K562 (cell line): ENCODE results near the gene CEBPE. TPM values are rescaled to one million over a fixed set of nuclear protein-coding genes. Genes with fewer than 3 reads are reported as not detected.
A peak's percentile ranks its signal among the peaks of the same experiment; 100 is the strongest.

Experiments used
- BCOR ChIP-seq: fragments of 450-650 bp; IDR thresholded peaks from 2 replicates; pipeline ENCODE4 v1.6.1; 2016
- CC2D1A ChIP-seq: fragments of 450-650 bp; IDR thresholded peaks from 2 replicates; pipeline ENCODE4 v1.6.1; 2017; ENCODE audit warnings: mild to moderate bottlenecking
- E2F1 ChIP-seq: sonication (generic); formaldehyde crosslinking; IDR thresholded peaks from 2 replicates; pipeline ENCODE4 v1.8.1; 2023; ENCODE audit warnings: mild to moderate bottlenecking, missing genetic modification reagents, moderate library complexity
- EP400 ChIP-seq: fragments of 450-650 bp; IDR thresholded peaks from 2 replicates; pipeline ENCODE4 v1.6.1; 2017; ENCODE audit warnings: antibody characterized with exemption, mild to moderate bottlenecking, moderate library complexity
- GMEB1 ChIP-seq: fragments of 250-450 bp; sonication (Bioruptor Pico); IDR thresholded peaks from 2 replicates; pipeline ENCODE4 v1.4.0; 2020; ENCODE audit warnings: mild to moderate bottlenecking
- GTF2E2 ChIP-seq: fragments of 200-800 bp; sonication (Bioruptor generic); IDR thresholded peaks from 2 replicates; pipeline ENCODE4 v1.6.1; 2016; ENCODE audit warnings: missing genetic modification characterization, missing compliant biosample characterization
- HNRNPLL ChIP-seq: fragments of 200-400 bp; formaldehyde crosslinking; IDR thresholded peaks from 2 replicates; pipeline ENCODE4 v1.6.1; 2017; ENCODE audit warnings: low read length, low read depth, mild to moderate bottlenecking; ENCODE audit not compliant: poor library complexity, severe bottlenecking
- MITF ChIP-seq: IDR thresholded peaks from 2 replicates; pipeline ENCODE4 v1.6.1; 2014; ENCODE audit warnings: antibody characterized with exemption
- MNT ChIP-seq, 2 experiments: fragments of 450-650 bp; conservative IDR thresholded peaks; 2 replicates each; pipeline ENCODE4 v1.6.1; 2017; ENCODE audit warnings: mild to moderate bottlenecking in 2 of 2, moderate library complexity in 2 of 2
- MYC ChIP-seq, 2 experiments: fragments of 250-450 bp in 1 of 2; sonication (Bioruptor Pico) in 1 of 2; IDR thresholded peaks; 2 replicates each; pipeline versions ENCODE4 v1.5.1 to v1.6.1; 2012 to 2021; ENCODE audit warnings: low read depth in 2 of 2, borderline replicate concordance in 1 of 2, improper control_type of control experiment in 1 of 2, low read length in 1 of 2, mild to moderate bottlenecking in 1 of 2, moderate library complexity in 1 of 2
- NR1H2 ChIP-seq: sonication (generic); formaldehyde crosslinking; IDR thresholded peaks from 2 replicates; pipeline ENCODE4 v1.4.0; 2020; ENCODE audit warnings: mild to moderate bottlenecking, missing genetic modification reagents
- SRSF1 ChIP-seq: fragments of 200-400 bp; formaldehyde crosslinking; IDR thresholded peaks from 2 replicates; pipeline ENCODE4 v1.6.1; 2017; ENCODE audit warnings: mild to moderate bottlenecking, low read depth, low read length, moderate library complexity
- TARDBP ChIP-seq: fragments of 450-650 bp; IDR thresholded peaks from 2 replicates; pipeline ENCODE4 v1.6.1; 2016
- U2AF2 ChIP-seq: fragments of 200-400 bp; formaldehyde crosslinking; optimal IDR thresholded peaks from 2 replicates; pipeline ENCODE3; 2017; ENCODE audit warnings: low read depth, mild to moderate bottlenecking, low read length
- ZBTB33 ChIP-seq: sonication (generic); formaldehyde crosslinking; IDR thresholded peaks from 2 replicates; pipeline ENCODE4 v1.8.1; 2023; ENCODE audit warnings: mild to moderate bottlenecking, missing genetic modification reagents
- ZNF133 ChIP-seq: fragments of 250-450 bp; sonication (Bioruptor Pico); IDR thresholded peaks from 2 replicates; pipeline ENCODE4 v1.4.0; 2020; ENCODE audit warnings: mild to moderate bottlenecking
- ZNF217 ChIP-seq: sonication (generic); formaldehyde crosslinking; IDR thresholded peaks from 2 replicates; pipeline ENCODE4 v1.8.0; 2022; ENCODE audit warnings: mild to moderate bottlenecking, missing genetic modification reagents
- ZNF511 ChIP-seq: sonication (generic); formaldehyde crosslinking; IDR thresholded peaks from 2 replicates; pipeline ENCODE4 v1.8.0; 2022; ENCODE audit warnings: mild to moderate bottlenecking, missing genetic modification reagents
- polyA plus RNA-seq, 8 experiments: library from polyadenylated mRNA; depleted of rRNA in 4 of 8; stranded (reverse) in 5 of 8; unstranded in 3 of 8; fragments of >200 nt; fragmentation: Nextera tagmentation in 2 of 8; fragmentation: Illumina TruSeq in 1 of 8; extraction: Ambion mirVana in 2 of 8; extraction: Trizol in 1 of 8; gene quantifications; 2 replicates each; pipeline versions ENCODE4 v1.2.1 to v1.2.3, GENCODE V29; 2011 to 2014; ENCODE audit warnings: inconsistent platforms in 1 of 8, missing spikeins in 1 of 8
- total RNA-seq, 7 experiments: library from RNA; depleted of rRNA in 6 of 7; stranded (reverse); fragments of >200 nt in 6 of 7; fragmentation: Illumina TruSeq in 2 of 7; extraction: Trizol in 2 of 7; gene quantifications; 2 replicates each; pipeline versions ENCODE4 v1.2.1 to v1.2.3, GENCODE V29; 2011 to 2021; ENCODE audit warnings: low replicate concordance in 1 of 7

Gene CEBPE
- total and polyA plus RNA-seq, 9 of the 15 experiments (the other 6 are each of a cell fraction or from before 2014, with no cell fraction given) = 0.09 to 0.15 (median 0.13) TPM; not detected in 6

- TF ChIP-seq ZBTB33 (CRISPR knock-in tag) (no peak), ZNF217 (CRISPR knock-in tag) (no peak), GMEB1 (CRISPR knock-in tag) (0 out of 2 replicates have a peak, but pooled peaks have one; percentile 31), MNT (conservative IDR thresholded peaks at IDR 0.05) (peak; percentile 5 to 56; a peak in 1 of 4 replicates), NR1H2 (CRISPR knock-in tag) (0 out of 2 replicates have a peak, but pooled peaks have one; percentile 51), SRSF1 (no peak), MYC (IDR thresholded peaks at IDR 0.05; ENCODE audit: low read depth, low read length) (no peak; the same call in 1 of the 2 replicates), MYC (CRISPR knock-in tag; IDR thresholded peaks at IDR 0.05; ENCODE audit: borderline replicate concordance, low read depth) (0 out of 2 replicates have a peak, but pooled peaks have one; percentile 68), MITF (no peak), GTF2E2 (peak; percentile 83; the same call in 1 of the 2 replicates), CC2D1A (peak; percentile 99), BCOR (peak; percentile 27; the same call in 1 of the 2 replicates), ZNF511 (CRISPR knock-in tag) (peak; percentile 65; the same call in 1 of the 2 replicates), U2AF2 (no peak), HNRNPLL (peak; percentile 29), ZNF133 (CRISPR knock-in tag) (0 out of 2 replicates have a peak, but pooled peaks have one; percentile 41), E2F1 (CRISPR knock-in tag) (peak; percentile 80; the same call in 1 of the 2 replicates), EP400 (peak; percentile 2; the same call in 1 of the 2 replicates), TARDBP (peak; percentile 66; the same call in 1 of the 2 replicates)
Observed at GRCh38 chr14:23094666-23095195, 24.3 kb downstream of the CEBPE start, which contains the start of gene ACIN1 (continued).
